Astrocyte of the cerebellum (primary cell): ENCODE results near the gene ERGIC2.
"Not testable (repeated sequence)": the region's sequence is repeated elsewhere in the genome, so short reads cannot be mapped to it uniquely, and the experiment has no call there.

Experiments used
- DNase-seq: peaks from one replicate; pipeline ENCODE4 v3.0.0-alpha.2; 2011; ENCODE audit warnings: low read depth
- H3K4me3 ChIP-seq: 2 replicates; pipeline ENCODE4 v1.5.1; 2011; ENCODE audit warnings: mild to moderate bottlenecking, low read depth, low read length, moderate library complexity
- CTCF ChIP-seq: IDR thresholded peaks from 2 replicates; pipeline ENCODE4 v1.5.1; 2012; ENCODE audit warnings: low read length, low read depth, moderate library complexity, mild to moderate bottlenecking; ENCODE audit errors: missing control alignments
- in situ Hi-C: cut with HindIII; loops from 2 replicates; pipeline ENCODE4 v1.10.0; 2017; ENCODE audit warnings: low sequenced_read_pairs

The ERGIC2 gene

DNA sequence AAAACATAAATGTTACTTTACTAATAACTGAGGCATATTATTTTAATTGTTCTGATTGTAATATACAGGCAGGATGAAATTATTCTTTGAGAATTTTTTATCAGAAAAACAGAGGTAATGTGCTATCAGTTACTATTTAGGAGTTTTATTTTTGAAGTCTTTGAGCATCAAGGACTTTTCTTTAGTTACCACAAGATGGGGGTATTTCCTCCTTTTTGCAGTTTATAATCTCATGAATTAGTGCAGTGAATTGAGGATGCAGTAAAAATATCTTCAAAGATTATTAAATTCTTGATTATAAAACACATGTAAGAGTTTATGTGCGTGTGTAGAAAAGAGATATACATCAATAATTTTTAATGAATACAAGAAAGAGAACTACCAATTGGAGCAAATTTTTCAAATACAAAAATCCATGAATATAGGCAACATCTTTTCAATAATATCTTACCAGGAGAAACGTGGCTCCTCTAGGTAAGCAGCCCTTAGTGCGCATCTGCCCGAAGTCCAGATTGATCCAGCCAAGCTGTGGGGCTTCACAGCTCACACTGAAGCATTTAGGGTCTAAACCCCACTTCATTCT is 71.6 kb downstream of the ERGIC2 start:
- TF ChIP-seq CTCF = peak; percentile 35
- H3K4me3 ChIP-seq = no peak overlapping the region
- in situ Hi-C loops = no loop called here
- DNase-seq = no peak

GRCh38 chr12:29306682-29307081 is 74.3 kb downstream of the ERGIC2 start:
- no peak overlapping the region for H3K4me3 ChIP-seq
- in situ Hi-C loops = no loop called here
- no peak for TF ChIP-seq CTCF
- no peak for DNase-seq

GRCh38 chr12:29306266-29306665 is 74.7 kb downstream of the ERGIC2 start:
- DNase-seq = no peak
- H3K4me3 ChIP-seq = no peak overlapping the region
- in situ Hi-C loops = no loop called here
- TF ChIP-seq CTCF = no peak

DNA sequence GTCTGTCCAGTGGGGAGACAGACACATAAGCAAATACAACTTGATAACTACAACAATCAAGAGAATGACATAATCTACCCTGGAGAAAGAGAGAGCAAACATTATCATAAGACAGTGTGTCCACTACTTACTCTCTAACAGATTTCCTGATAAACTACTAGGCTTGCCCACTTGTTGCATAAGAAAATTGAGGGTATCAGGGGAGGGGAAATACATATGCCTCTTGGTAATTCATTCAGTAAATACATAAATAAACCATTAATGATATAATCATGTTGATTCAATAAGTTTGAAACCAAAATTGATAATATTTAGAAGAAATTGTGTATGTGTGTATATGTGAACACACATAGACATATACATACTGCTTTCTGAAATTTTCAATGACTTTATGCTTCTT is 76.6 kb downstream of the ERGIC2 start:
- in situ Hi-C loops = no loop called here
- DNase-seq = no peak
- no peak overlapping the region for H3K4me3 ChIP-seq
- no peak for TF ChIP-seq CTCF

DNA sequence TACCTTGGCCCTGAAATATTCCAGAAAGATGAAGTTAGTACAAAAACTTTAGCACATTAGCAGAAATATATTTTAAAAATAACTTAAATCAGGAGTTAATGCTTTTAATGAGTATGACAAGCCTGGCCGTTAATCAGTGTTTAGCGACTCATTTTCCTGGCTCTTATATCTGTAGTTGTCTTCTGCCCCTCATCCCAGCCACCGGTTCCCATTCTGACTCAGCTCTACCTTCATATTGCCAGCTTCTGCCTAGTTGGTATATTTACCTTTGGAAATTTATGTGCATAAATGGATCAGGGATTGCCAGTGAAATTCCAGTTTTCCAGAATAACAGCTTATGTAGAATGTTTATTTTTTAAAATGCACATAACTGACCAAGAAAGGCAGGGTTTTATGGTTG is 79.9 kb downstream of the ERGIC2 start:
- in situ Hi-C loops = no loop called here
- no peak overlapping the region for H3K4me3 ChIP-seq
- no peak for TF ChIP-seq CTCF
- DNase-seq = no peak

GRCh38 chr12:29299633-29300032 is 81.3 kb downstream of the ERGIC2 start:
- DNase-seq = no peak
- in situ Hi-C loops = no loop called here
- TF ChIP-seq CTCF = no peak
- H3K4me3 ChIP-seq = no peak overlapping the region

- in situ Hi-C loops = no loop called here
- no peak for TF ChIP-seq CTCF
- no peak for DNase-seq
- H3K4me3 ChIP-seq = no peak overlapping the region
Measured at GRCh38 chr12:29291226-29291625, 89.7 kb downstream of the ERGIC2 start.

DNA sequence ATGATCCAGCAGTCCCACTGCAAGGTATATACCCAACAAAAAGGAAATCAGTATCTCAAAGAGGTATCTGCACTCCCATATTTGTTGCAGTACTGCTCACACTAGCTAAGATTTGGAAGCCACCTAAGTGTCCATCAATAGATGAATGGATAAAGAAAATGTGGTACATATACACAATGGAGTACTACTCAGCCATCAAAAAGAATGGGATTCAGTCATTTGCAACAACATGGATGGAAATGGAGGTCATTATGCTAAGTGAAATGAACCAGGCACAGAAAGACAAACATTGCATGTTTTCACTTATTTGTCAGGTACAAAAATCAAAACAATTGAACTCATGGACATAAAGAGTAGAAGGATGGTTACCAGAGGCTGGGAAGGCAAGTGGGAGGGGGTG is 90.5 kb downstream of the ERGIC2 start:
- in situ Hi-C loops, DNase-seq: not testable (repeated sequence)

More for the DNA sequence above, 90.5 kb downstream of the ERGIC2 start:
- H3K4me3 ChIP-seq = not testable (repeated sequence)
